OCI-M1 (cell line): ENCODE measurements around the gene PIH1D1.
A peak's percentile ranks its signal among the peaks of the same experiment; 100 is the strongest.
"Not testable (repeated sequence)": the region's sequence is repeated elsewhere in the genome, so short reads cannot be mapped to it uniquely, and the experiment has no call there.

Experiments
- DNase-seq: peaks from one replicate; lab custom pipeline; 2025; lab: John Stamatoyannopoulos, UW

PIH1D1 gene

GRCh38 chr19:49481020-49481683 lies 29.5 kb upstream of the PIH1D1 start:
- DNase-seq, result no peak

- DNase-seq, result no peak
Measured at GRCh38 chr19:49479975-49480628, 28.5 kb upstream of the PIH1D1 start.

GRCh38 chr19:49475995-49476880 lies 24.6 kb upstream of the PIH1D1 start:
- DNase-seq, result peak; percentile 55

- no peak for DNase-seq
Measured at GRCh38 chr19:49475191-49475917, 23.7 kb upstream of the PIH1D1 start.

- no peak for DNase-seq
Measured at GRCh38 chr19:49474542-49474924, 22.9 kb upstream of the PIH1D1 start.

- DNase-seq, result peak; percentile 96
Measured at GRCh38 chr19:49473868-49474541, 22.4 kb upstream of the PIH1D1 start, which contains the start of gene FLT3LG. FLT3LG (plus strand) TSS chr19:49474215; CDS start chr19:49474640, 425 bp downstream.

GRCh38 chr19:49473501-49473867 lies 21.9 kb upstream of the PIH1D1 start:
- not testable (repeated sequence) for DNase-seq

GRCh38 chr19:49472936-49473335 lies 21.3 kb upstream of the PIH1D1 start:
- DNase-seq, result no peak

GRCh38 chr19:49470615-49470978 lies 19.0 kb upstream of the PIH1D1 start:
- DNase-seq, result no peak

- DNase-seq, result no peak
Measured at GRCh38 chr19:49469828-49470614, 18.4 kb upstream of the PIH1D1 start.

- peak; percentile 42 for DNase-seq
Measured at GRCh38 chr19:49468746-49469447, 17.3 kb upstream of the PIH1D1 start.

- DNase-seq, result no peak
Measured at GRCh38 chr19:49468199-49468598, 16.6 kb upstream of the PIH1D1 start.

GRCh38 chr19:49465371-49465770 lies 13.8 kb upstream of the PIH1D1 start:
- no peak for DNase-seq

GRCh38 chr19:49463960-49464740 lies 12.5 kb upstream of the PIH1D1 start:
- DNase-seq, result no peak

GRCh38 chr19:49462492-49462891 lies 10.9 kb upstream of the PIH1D1 start:
- DNase-seq, result no peak

GRCh38 chr19:49461656-49462055 lies 10.0 kb upstream of the PIH1D1 start:
- no peak for DNase-seq

GRCh38 chr19:49461130-49461529 lies 9.5 kb upstream of the PIH1D1 start:
- DNase-seq, result not testable (repeated sequence)

- no peak for DNase-seq
Measured at GRCh38 chr19:49459388-49459787, 7.8 kb upstream of the PIH1D1 start.

- DNase-seq, result no peak
Measured at GRCh38 chr19:49458567-49458903, 6.9 kb upstream of the PIH1D1 start.
